GM19099 (cell line): ENCODE measurements around the gene BUD31.

Experiments
- POLR2A ChIP-seq: IDR thresholded peaks from 3 replicates; pipeline ENCODE4 v1.6.1; 2011; ENCODE audit warnings: low read depth; ENCODE audit not compliant: insufficient read length; ENCODE audit errors: extremely low read depth

The BUD31 gene

DNA sequence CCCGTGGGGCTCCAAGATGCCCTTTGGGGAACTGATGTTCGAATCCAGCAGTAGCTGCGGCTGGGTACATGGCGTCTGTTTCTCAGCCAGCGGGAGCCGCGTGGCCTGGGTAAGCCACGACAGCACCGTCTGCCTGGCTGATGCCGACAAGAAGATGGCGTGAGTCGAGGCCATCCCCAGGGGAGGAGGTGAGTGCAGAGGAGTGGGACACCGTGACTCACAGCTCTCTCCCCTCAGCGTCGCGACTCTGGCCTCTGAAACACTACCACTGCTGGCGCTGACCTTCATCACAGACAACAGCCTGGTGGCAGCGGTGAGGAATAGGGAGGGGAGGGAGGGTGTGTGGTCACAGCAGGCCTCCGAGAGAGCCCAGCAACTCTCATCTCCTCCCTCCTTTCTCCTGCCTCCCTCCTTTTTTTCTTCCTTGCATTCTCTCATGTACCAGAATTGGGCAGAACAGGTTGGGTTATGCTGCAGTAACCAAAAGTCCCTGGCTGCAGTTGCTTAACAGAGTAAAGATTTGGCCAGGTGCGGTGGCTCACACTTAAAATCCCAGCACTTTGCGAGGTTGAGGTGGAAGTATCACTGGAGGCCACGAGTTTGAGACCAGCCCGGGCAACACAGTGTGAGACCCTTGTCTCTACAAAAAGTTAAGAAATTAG, 17.7 kb upstream of the BUD31 start:
- no peak for TF ChIP-seq POLR2A

DNA sequence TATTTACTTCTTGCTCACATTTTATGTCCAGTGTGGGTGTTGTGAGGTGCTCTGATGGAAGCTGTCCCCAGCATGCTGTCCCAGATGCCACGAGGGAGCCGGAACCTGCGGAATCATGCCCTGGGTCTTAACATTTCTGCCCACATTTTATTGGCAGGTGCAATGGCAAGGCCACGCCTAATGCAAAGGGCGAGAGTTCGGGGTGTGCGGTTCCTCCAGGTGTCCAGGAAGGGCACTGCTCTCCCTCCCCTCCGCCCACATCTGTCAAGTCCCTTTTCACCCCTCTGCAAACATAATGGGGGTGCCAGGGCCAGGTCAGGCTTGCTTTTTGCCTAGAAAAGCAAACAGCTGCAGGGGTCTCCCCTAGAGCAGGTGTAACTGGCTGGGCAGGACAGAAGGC, 16.7 kb upstream of the BUD31 start:
- no peak for TF ChIP-seq POLR2A

DNA sequence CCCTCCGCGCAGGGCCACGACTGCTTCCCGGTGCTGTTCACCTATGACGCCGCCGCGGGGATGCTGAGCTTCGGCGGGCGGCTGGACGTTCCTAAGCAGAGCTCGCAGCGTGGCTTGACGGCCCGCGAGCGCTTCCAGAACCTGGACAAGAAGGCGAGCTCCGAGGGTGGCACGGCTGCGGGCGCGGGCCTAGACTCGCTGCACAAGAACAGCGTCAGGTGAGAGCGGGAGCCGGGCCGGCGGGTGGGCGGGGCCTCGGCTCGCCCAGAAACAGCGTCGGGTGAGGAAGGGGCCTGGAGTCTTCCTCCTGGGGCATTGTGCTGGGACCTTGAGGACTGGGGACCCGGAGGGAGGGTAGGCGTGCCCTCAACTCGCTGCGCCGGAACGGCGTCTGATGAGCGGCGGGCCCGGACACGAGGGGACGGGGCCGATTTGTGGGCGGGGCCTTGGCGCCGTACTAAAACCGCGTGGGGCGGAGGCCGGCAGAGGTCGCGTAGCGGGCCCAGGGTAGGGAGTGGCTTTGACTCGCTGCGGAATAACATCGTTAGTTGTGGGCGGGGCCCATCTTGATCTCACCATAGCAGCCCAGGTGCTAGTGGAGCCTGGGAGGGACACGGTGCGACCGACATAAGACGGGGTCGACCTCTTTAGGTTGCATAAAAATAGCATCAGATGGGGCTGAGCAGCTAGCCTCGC, 16.0 kb upstream of the BUD31 start:
- TF ChIP-seq POLR2A = peak; percentile 22

DNA sequence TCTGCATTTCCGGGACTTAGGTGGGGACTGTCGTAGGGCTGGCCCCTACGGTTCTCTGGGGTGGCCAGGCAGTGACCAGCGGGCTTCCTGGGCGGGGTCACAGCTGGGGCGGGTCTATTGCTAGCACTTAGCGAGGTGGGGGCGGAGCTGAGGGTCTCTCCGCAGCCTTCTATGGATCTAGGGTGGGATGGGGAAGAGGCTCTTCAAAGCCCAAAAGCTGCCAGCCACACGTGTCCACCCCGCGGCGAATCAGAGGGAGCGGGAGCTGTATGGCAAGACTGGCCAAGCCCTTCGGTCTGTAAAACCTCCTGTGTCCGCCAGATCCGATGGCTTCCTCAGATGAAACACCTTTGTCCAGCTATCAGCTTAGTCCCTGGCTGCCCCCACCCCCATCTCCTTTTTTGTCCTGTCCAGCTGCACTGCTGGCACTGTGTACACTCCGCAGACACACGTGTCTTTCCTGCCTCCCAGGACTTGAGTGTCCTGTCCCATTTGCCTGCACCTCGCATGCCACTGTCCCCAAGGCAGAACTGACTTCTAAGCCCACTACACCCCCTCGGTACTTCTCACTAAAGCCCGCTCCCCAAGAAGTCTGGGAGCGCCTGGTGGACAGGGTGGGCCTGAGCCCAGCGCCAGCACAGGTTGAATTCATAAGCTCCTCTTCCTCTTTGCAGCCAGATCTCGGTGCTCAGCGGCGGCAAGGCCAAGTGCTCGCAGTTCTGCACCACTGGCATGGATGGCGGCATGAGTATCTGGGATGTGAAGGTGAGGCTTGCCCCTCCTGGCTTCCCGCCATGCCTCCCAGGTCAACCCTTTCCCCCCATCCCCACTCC, 15.2 kb upstream of the BUD31 start:
- no peak for TF ChIP-seq POLR2A

DNA sequence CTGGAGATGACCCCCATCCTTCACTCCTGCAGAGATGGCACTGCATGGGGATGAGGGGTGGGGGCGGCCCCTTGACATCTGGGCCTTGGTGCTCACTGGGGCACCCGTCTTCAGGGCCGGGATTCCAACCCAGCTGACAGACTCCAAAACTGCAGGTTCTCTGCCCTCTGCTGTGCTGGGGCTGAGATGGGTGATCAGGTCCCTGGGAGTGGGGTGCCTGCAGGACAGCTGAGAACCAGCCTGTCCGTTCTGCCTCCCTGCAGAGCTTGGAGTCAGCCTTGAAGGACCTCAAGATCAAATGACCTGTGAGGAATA, 14.6 kb upstream of the BUD31 start:
- no peak for TF ChIP-seq POLR2A

DNA sequence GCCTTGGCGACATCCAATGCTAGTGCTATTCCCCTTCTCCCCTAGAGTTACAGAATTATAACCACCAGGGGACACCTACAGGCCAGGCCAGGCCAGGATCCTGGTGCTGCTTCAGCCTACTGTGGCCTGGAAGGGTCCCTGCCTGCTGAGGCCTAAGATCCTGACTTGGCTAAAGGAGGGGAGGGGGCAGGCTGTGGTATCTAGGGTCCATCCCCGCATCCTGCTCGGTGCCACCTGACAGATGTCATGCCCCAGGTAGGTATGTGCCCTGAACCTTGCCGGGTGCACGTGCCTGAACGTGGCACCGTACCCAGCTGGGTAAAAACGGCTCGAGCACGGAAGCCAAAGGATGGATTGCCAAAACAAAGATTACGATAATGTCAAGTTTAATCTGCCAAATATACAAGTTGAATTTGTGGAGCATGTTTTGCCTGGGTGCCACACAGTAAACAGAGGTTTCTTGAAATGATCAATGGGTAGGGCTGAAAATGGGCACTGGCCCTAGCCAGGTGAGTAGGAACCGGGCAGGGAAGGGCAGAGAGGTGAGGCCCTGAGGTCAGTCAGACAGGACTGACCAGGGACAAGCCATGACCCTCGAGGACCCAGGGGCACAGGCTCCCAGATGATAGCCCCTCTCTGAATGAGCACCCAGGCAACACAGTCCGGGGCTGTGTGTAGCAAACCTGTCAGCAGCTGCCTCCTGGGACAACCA, 13.0 kb upstream of the BUD31 start:
- no peak for TF ChIP-seq POLR2A

DNA sequence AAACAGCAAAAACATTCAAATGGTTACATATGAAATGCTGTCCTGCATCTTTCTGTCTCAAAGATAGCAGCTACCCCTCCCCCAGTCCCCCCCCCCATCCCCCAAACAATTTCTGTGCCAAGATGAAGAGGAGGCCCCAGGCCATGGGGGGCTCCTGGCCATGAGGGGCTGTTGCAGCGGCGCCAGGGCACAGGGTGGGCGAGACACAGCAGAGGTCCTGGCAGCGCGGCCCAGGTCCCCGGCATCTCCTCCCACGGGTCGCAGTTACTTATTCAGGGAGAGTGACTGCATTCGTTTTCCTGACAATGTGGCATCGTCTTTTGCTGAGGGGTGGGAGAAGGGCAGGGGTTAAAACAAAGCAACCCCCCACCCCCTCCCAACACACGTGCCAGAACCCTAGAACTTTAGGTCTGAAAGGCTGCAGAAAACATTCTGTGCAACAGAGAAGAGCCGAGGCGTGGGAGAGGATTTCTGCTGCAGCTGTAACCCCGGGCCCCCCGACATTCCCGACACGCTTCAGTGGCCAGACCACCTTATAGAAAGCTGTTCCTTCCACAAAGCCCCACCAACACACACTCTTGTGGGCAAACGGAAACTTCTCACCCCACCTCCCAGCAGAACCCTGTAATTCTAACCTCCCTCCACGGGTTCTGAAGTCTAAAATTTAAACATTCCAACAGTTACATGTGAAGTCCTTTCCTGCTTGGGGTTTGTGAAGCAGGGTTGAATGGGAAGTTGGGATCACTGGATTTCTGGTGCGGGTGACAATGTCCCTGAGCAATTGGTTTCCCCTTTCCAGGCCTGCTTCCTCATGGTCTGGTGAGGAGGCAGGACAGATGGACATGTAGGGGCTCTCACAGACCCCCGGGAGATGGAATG, 12.1 kb upstream of the BUD31 start:
- TF ChIP-seq POLR2A = no peak

DNA sequence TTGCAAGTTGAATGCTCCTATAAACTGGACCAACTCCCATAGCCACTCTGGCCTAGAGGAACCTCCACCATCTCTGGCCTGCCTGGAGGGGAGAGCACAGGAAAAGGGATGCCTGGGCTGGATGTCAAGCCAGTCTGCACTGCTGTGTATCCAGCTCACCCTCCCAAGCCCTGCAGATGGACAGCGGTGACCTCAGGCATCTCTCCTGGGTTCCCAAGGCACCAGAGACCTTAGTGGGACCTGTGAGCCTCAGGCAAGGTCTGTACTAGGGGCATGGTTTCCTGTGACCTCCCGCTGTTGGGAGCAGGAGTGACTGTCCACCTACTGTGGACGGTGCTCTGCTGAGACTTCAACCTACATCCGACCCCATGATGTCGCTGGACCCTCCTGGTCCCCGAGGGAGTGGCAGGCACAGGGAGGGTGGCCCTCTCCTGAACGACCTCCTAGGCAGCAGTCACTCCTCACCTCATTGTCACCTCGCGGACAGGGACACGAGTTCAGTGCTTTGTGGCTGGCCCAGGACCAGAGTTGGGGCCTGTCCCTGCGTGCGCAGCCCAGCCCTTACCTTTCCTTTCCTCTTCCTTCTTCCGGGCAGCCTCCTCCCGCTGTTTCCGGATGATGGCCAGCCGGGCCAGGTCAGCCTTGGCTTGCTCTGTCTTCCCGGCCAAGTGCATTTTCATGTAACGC, 11.3 kb upstream of the BUD31 start:
- peak; percentile 16 for TF ChIP-seq POLR2A

DNA sequence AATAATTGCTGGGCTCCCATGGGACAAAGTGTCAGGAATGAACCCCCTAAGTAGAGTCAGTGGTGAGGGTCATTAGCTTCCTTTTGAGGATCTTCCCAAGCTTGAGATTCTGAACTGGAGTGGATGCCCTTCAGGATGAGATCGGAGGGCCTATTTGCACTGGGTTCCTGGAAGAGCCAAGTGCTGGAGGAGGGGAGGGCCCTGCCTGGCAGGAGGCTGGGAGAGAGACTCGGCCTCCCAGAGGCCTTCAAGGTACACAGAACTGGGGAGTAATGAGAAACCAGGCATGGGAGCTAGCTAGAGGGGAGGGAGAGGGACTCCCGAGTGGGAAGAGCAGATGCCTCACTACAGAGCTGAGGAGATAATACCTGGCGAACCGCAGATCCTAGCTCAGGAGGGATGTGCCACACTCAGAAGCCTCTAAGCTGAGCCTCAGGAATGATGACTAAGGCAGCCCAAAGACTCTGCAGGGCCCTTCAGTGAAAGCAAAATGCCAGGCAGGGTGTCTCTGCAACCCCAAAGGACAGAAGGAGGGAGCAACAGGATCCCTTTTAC, 9.8 kb upstream of the BUD31 start:
- TF ChIP-seq POLR2A = no peak

DNA sequence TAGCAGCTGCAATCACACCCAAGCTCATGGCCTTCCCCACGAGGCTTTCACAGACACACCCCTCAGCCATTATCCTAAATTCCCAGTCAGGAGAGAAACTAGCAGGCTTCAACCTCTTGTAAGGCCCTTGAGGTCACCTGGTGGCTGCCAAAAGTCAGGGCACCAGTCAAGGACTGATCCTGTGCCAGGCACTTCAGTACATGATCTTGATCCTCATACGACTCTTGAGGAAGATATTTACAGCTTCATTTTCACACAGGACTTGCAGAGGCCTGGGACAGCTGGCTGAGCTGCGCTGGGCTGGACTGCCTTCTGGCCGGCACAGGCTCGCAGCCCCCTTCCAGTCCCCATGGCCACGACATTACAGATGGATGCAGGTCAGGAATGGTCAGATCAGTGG, 9.2 kb upstream of the BUD31 start:
- TF ChIP-seq POLR2A = no peak

DNA sequence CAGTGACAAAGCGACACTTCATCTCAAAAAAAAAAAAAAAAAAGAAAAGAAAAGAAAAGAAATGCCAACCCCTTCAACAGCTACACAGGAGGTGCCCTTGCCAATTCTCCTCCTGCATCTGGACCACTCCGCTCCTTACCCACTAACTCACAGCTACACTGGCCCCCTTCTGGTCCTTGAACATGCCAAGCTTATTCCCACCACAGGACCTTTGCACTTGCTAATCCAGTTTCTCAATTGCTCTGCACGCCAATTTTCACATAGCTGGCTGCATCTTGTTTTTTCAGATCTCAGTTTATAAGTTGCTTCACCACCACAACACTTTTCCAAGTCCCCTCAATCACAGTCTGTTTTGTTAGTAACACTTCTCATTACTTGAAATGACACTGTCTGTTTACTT, 5.9 kb upstream of the BUD31 start:
- TF ChIP-seq POLR2A = no peak

DNA sequence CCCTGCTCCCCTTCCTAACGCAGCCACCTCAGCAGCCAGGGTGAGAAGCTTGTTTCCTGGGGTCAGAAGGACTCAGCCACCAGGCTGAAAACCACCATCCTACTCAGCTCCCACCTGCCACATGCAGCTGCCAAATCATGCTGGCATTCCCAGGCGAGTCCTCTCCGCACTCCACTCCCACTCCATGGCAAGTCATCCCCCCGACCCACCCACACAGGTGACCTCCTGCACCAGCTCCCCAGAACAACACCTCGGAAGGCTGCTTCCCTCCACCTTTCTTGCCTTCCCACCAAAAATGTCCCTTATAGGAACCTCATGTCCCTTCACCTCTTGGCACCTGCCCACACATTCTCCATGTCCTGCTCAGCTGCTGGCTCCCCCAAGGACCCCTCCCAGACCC, 5.0 kb upstream of the BUD31 start:
- no peak for TF ChIP-seq POLR2A

DNA sequence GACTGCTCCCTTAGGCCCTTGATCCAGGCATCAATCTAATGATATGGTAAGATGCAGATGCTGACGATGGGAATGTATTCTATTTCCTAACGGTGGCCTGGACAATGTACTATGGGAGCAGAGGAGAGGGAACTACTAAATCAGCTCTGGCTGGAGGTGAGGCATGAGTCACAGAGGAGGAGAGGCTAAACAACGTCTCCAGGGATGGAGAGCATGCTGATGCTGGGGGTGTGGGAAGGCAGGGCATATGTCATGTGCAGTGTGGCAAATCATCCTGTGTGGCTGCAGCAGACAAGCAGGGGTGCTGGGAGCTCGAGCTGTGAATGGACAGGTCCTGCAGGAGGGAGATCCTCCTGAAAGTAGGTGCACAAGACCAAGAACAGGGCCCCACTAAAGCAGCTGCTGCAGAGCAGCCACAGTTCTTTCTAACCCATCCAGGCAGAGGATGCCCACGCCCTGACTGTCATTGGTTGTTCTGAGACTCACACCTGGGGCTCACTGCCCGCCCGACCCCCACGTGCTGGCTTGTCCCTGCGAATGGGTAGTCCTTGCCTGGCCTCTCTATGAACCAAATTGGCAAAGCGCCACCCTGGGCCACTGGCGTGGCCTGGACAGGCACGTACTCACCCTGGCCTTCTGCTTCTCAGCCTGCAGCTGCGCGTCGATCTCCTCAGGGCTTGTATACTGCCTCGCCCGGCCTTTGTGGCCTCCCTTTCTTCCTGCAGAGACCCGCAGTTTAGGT, 4.4 kb upstream of the BUD31 start:
- TF ChIP-seq POLR2A = no peak
